ENCODE measurements around the gene TMEM25.

GRCh38 chr11:118530180-118530682 lies 761 bp upstream of the TMEM25 start:
- TF ChIP-seq CTCF (IDR thresholded peaks at IDR 0.05; ENCODE audit: low read depth, low read length, poor library complexity, severe bottlenecking): no peak
- TF ChIP-seq EZH2phosphoT487 (IDR thresholded peaks at IDR 0.05; ENCODE audit: borderline replicate concordance, low read length): no peak

Data from DOHH2 (cell line).